Activated CD4-positive, alpha-beta T cell treated with anti-CD3 and anti-CD28 coated beads, Interleukin-2, amount 10 ng/mL, durations not matched to agents 24 days and 14 days (primary cell): ENCODE results near the gene NOP10. TPM values are rescaled to one million over a fixed set of nuclear protein-coding genes. Genes with fewer than 3 reads are reported as not detected.

ENCODE experiments used
- DNase-seq: peaks from one replicate; pipeline ENCODE4 v3.0.0; 2022
- H3K27ac Mint-ChIP-seq: one replicate; pipeline ENCODE4 v1.8.0; 2022; ENCODE audit warnings: mild to moderate bottlenecking, mixed read lengths
- H3K27me3 Mint-ChIP-seq: one replicate; pipeline ENCODE4 v1.8.0; 2022; ENCODE audit warnings: mixed read lengths
- H3K36me3 Mint-ChIP-seq: one replicate; pipeline ENCODE4 v1.8.0; 2022; ENCODE audit warnings: low read depth, mild to moderate bottlenecking, mixed read lengths
- H3K4me1 Mint-ChIP-seq: one replicate; pipeline ENCODE4 v1.8.0; 2021; ENCODE audit warnings: mixed read lengths
- H3K4me3 Mint-ChIP-seq: one replicate; pipeline ENCODE4 v1.8.0; 2022; ENCODE audit warnings: mild to moderate bottlenecking, moderate library complexity, mixed read lengths
- H3K9me3 Mint-ChIP-seq: one replicate; pipeline ENCODE4 v1.8.0; 2021; ENCODE audit warnings: mixed read lengths
- intact Hi-C: fragments of 100-400 bp; cut with micrococcal nuclease; formaldehyde crosslinking; loops from one replicate; pipeline ENCODE4 v1.15.1; 2023
- total RNA-seq: library from RNA; stranded (reverse); gene quantifications from 2 replicates; pipeline ENCODE4 v1.2.3, GENCODE V29; 2022

NOP10 gene
- total RNA-seq, 1 donor from 2014 or later = 238 TPM

DNA sequence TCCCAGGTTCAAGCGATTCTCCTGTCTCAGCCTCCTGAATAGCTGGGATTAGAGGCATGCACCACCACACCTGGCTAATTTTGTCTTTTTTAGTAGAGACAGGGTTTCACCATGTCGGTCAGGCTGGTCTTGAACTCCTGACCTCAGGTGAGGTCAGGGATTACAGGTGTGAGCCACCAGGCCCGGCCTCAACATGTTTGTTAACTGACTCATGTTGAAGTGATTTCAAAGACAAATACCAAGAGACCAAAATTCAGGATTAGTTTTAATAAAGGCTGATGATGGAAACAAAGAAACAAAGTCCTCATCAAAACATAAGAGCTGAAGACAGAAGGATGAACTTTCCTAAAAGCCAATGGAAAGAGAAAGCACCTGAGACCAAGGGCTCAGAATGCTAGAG, 41.9 kb downstream of the NOP10 start:
- no peak overlapping the region for H3K27ac Mint-ChIP-seq
- no peak for DNase-seq

DNA sequence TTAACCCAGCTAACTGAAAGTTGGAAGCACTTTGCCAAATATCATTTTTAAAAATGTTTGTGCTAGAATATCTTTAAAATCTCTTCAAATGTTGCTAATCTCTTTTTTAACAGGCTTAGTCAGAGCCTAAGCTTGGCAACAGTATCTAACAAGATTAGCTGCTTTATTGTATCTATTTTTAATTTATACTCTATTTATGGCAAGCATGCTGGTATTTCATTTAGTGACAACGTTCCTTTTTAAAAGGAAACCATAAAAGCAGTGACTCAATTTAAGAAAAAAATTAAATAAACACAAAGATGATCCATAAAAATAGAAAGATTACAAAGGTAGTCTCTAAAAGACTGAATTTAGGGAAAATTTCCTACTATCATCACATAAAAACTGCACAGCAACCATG, 45.9 kb downstream of the NOP10 start:
- DNase-seq = no peak
- Mint-ChIP-seq H3K9me3 (no peaks in the 10 kb centered on the region), H3K27me3 (no peaks in the 10 kb centered on the region), H3K4me3 (no peak overlapping the region), H3K36me3 (peaks cover 18% of the 10 kb centered on the region), H3K4me1 (peaks cover 10% of the 10 kb centered on the region), H3K27ac (no peak overlapping the region)
- intact Hi-C loops = no loop called here

More for the DNA sequence above, 41.9 kb downstream of the NOP10 start:
- peaks cover 10% of the 10 kb centered on the region for H3K4me1 Mint-ChIP-seq
- peaks cover 14% of the 10 kb centered on the region for H3K36me3 Mint-ChIP-seq
- no peaks in the 10 kb centered on the region for H3K9me3 Mint-ChIP-seq
- no peak overlapping the region for H3K4me3 Mint-ChIP-seq
- intact Hi-C loops = no loop called here
- H3K27me3 Mint-ChIP-seq = no peaks in the 10 kb centered on the region

DNA sequence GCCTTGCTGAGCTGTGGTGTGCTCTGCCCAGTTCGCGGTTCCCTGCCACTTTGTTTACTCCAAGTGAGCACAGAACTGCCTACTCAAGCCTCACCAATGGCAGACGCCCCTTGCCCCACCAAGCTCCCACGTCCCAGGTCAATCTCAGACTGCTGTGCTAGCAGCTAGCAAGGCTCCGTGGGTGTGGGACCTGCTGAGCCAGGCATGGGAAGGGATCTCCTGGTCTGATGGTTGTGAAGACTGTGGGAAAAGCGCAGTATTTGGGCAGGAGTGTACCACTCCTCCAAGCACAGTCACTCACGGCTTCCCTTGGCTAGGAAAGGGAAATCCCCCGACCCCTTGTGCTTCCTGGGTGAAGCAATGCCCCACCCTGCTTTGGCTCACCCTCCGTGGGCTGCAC, 50.3 kb downstream of the NOP10 start:
- no peak overlapping the region for H3K27ac Mint-ChIP-seq
- peaks cover 12% of the 10 kb centered on the region for H3K4me1 Mint-ChIP-seq
- intact Hi-C loops = no loop called here
- DNase-seq = no peak
- H3K4me3 Mint-ChIP-seq = no peak overlapping the region
- H3K27me3 Mint-ChIP-seq = no peaks in the 10 kb centered on the region
- H3K36me3 Mint-ChIP-seq = peaks cover 41% of the 10 kb centered on the region
- peaks cover 7% of the 10 kb centered on the region for H3K9me3 Mint-ChIP-seq

Other genes starting within 250 kb of the NOP10 start
- 70.9 and 75.8 TPM in 2 replicates for gene EMC7, start 241.3 kb downstream of the NOP10 start, total RNA-seq
- 3.7 and 4.0 TPM in 2 replicates for gene PGBD4, start 241.1 kb downstream of the NOP10 start, total RNA-seq
- 41.1 and 44.2 TPM in 2 replicates for gene KATNBL1, start 133.0 kb downstream of the NOP10 start, total RNA-seq
- gene EMC4, start 118.1 kb downstream of the NOP10 start, total RNA-seq = 102 and 105 TPM in 2 replicates
- 18.4 and 19.4 TPM in 2 replicates for gene SLC12A6, start 5.4 kb downstream of the NOP10 start, total RNA-seq
- not detected in 2 replicates for gene NUTM1, start 179 bp upstream of the NOP10 start, total RNA-seq
- 63.9 and 67.3 TPM in 2 replicates for gene LPCAT4, start 24.1 kb upstream of the NOP10 start, total RNA-seq
- gene GOLGA8A, start 94.7 kb upstream of the NOP10 start, total RNA-seq = 244 and 246 TPM in 2 replicates
- 210 and 234 TPM in 2 replicates for gene GOLGA8B, start 240.5 kb upstream of the NOP10 start, total RNA-seq